ENCODE measurements around the gene CAST.

The CAST gene

GRCh38 chr5:96679293-96679692 lies 17.1 kb downstream of the CAST start:
- DNase-seq, result no peak

- no peak for DNase-seq
Measured at GRCh38 chr5:96680759-96681470, 18.7 kb downstream of the CAST start.

- DNase-seq, result no peak
Measured at GRCh38 chr5:96683392-96683791, 21.2 kb downstream of the CAST start.

- DNase-seq, result no peak
Measured at GRCh38 chr5:96683810-96684209, 21.6 kb downstream of the CAST start.

GRCh38 chr5:96687080-96687479 lies 24.9 kb downstream of the CAST start:
- DNase-seq, result no peak

- peak in 1 of 2 experiments; percentile 77 for DNase-seq
Measured at GRCh38 chr5:96687812-96688453, 25.8 kb downstream of the CAST start.

- DNase-seq, result no peak
Measured at GRCh38 chr5:96690861-96691260, 28.7 kb downstream of the CAST start.

- DNase-seq, result no peak
Measured at GRCh38 chr5:96691503-96692303, 29.5 kb downstream of the CAST start.

GRCh38 chr5:96692441-96692840 lies 30.3 kb downstream of the CAST start:
- no peak for DNase-seq

- peak; percentile 18 to 66 for DNase-seq
Measured at GRCh38 chr5:96699186-96699820, 37.1 kb downstream of the CAST start.

GRCh38 chr5:96702503-96703383 lies 40.6 kb downstream of the CAST start:
- peak; percentile 97 for DNase-seq

- DNase-seq, result no peak
Measured at GRCh38 chr5:96703384-96703920, 41.3 kb downstream of the CAST start.

- no peak for DNase-seq
Measured at GRCh38 chr5:96703995-96704394, 41.8 kb downstream of the CAST start.

- no peak for DNase-seq
Measured at GRCh38 chr5:96706433-96707111, 44.4 kb downstream of the CAST start.

GRCh38 chr5:96708600-96708999 lies 46.4 kb downstream of the CAST start:
- no peak for DNase-seq

GRCh38 chr5:96709152-96709821 lies 47.1 kb downstream of the CAST start:
- peak in 1 of 2 experiments; percentile 50 for DNase-seq

GRCh38 chr5:96712100-96712746 lies 50.0 kb downstream of the CAST start:
- no peak for DNase-seq

- DNase-seq, result no peak
Measured at GRCh38 chr5:96714450-96714849, 52.3 kb downstream of the CAST start.

- DNase-seq, result peak in 1 of 2 experiments; percentile 74
Measured at GRCh38 chr5:96714951-96715451, 52.8 kb downstream of the CAST start.

GRCh38 chr5:96716007-96716406 lies 53.8 kb downstream of the CAST start:
- DNase-seq, result no peak
